NCI-H2227 treated with DMSO at 0.1 percent for 48 hours (cell line): ENCODE results near the gene EIF2B4.
"Not testable (repeated sequence)": the region's sequence is repeated elsewhere in the genome, so short reads cannot be mapped to it uniquely, and the experiment has no call there.

Experiments
- DNase-seq: peaks from one replicate; lab custom pipeline; 2025; lab: John Stamatoyannopoulos, UW

The EIF2B4 gene

GRCh38 chr2:27377618-27378095 is 7.5 kb upstream of the EIF2B4 start:
- no peak for DNase-seq

GRCh38 chr2:27376866-27377617 is 6.9 kb upstream of the EIF2B4 start:
- no peak for DNase-seq

GRCh38 chr2:27376151-27376865 is 6.2 kb upstream of the EIF2B4 start:
- DNase-seq = no peak

GRCh38 chr2:27375513-27376099 is 5.5 kb upstream of the EIF2B4 start:
- no peak for DNase-seq

GRCh38 chr2:27373567-27373966 is 3.4 kb upstream of the EIF2B4 start:
- no peak for DNase-seq

GRCh38 chr2:27372937-27373336 is 2.8 kb upstream of the EIF2B4 start:
- no peak for DNase-seq

GRCh38 chr2:27370816-27371620 is 880 bp upstream of the EIF2B4 start:
- peak; percentile 25 for DNase-seq

- peak; percentile 54 for DNase-seq
Measured at GRCh38 chr2:27369471-27370025, 590 bp downstream of the EIF2B4 start.

GRCh38 chr2:27363933-27364332 is 6.2 kb downstream of the EIF2B4 start:
- DNase-seq = no peak

GRCh38 chr2:27362678-27363420 is 7.3 kb downstream of the EIF2B4 start:
- no peak for DNase-seq

GRCh38 chr2:27356382-27357181 is 13.6 kb downstream of the EIF2B4 start, which contains the start of gene GTF3C2:
Gene GTF3C2, minus strand, starts transcription at chr2:27356764. Its CDS starts 13,210 bp downstream, at chr2:27343554.
- peak; percentile 98 for DNase-seq

- DNase-seq = no peak
Measured at GRCh38 chr2:27356056-27356381, 14.1 kb downstream of the EIF2B4 start.

- DNase-seq = no peak
Measured at GRCh38 chr2:27354597-27354927, 15.6 kb downstream of the EIF2B4 start.

- no peak for DNase-seq
Measured at GRCh38 chr2:27353762-27354596, 16.2 kb downstream of the EIF2B4 start.

- not testable (repeated sequence) for DNase-seq
Measured at GRCh38 chr2:27353386-27353761, 16.8 kb downstream of the EIF2B4 start.

GRCh38 chr2:27351802-27352598 is 18.1 kb downstream of the EIF2B4 start:
- DNase-seq = no peak

GRCh38 chr2:27350106-27350693 is 19.9 kb downstream of the EIF2B4 start:
- no peak for DNase-seq

- no peak for DNase-seq
Measured at GRCh38 chr2:27347641-27348040, 22.5 kb downstream of the EIF2B4 start.
